H1 (cell line): Measurements from ENCODE around the gene DRAP1.

Source experiments
- CHD1 ChIP-seq: IDR thresholded peaks from 2 replicates; pipeline ENCODE4 v1.6.1; 2012; ENCODE audit warnings: low read depth, low read length, improper control_type of control experiment
- CTCF ChIP-seq, 3 experiments: IDR thresholded peaks; 1 replicate in 2 of 3; 2 replicates in 1 of 3; pipeline versions ENCODE4 v1.5.1 to v1.6.1; 2011; ENCODE audit warnings: low read length in 3 of 3, mild to moderate bottlenecking in 3 of 3, inconsistent platforms in 2 of 3, low read depth in 1 of 3, moderate library complexity in 1 of 3; ENCODE audit not compliant: insufficient read depth in 1 of 3; ENCODE audit errors: control extremely low read depth in 1 of 3
- EGR1 ChIP-seq: IDR thresholded peaks from 2 replicates; pipeline ENCODE4 v1.6.1; 2011; ENCODE audit warnings: low read depth, low read length, borderline replicate concordance
- GABPA ChIP-seq: IDR thresholded peaks from 2 replicates; pipeline ENCODE4 v1.6.1; 2011; ENCODE audit warnings: mild to moderate bottlenecking, low read length, moderate library complexity, borderline replicate concordance; ENCODE audit not compliant: insufficient read depth
- MAX ChIP-seq: IDR thresholded peaks from 2 replicates; pipeline ENCODE4 v1.6.1; 2012; ENCODE audit warnings: inconsistent platforms
- NANOG ChIP-seq: IDR thresholded peaks from 2 replicates; pipeline ENCODE4 v1.6.1; 2011; ENCODE audit warnings: low read length, low read depth, mild to moderate bottlenecking, inconsistent platforms; ENCODE audit not compliant: insufficient read depth, poor library complexity, severe bottlenecking
- POLR2A ChIP-seq, 2 experiments: IDR thresholded peaks; 1 replicate in 1 of 2; 2 replicates in 1 of 2; pipeline ENCODE4 v1.6.1; 2011; ENCODE audit warnings: low read depth in 2 of 2, low read length in 2 of 2, mild to moderate bottlenecking in 2 of 2; ENCODE audit errors: control extremely low read depth in 1 of 2
- RAD21 ChIP-seq, 2 experiments: IDR thresholded peaks in 1 of 2; conservative IDR thresholded peaks in 1 of 2; 2 replicates each; pipeline ENCODE4 v1.6.1; 2011; ENCODE audit warnings: low read depth in 2 of 2, low read length in 2 of 2, improper control_type of control experiment in 1 of 2, inconsistent platforms in 1 of 2, mild to moderate bottlenecking in 1 of 2, moderate library complexity in 1 of 2
- ZNF274 ChIP-seq: IDR thresholded peaks from 2 replicates; pipeline ENCODE4 v1.7.0; 2012; ENCODE audit warnings: low read length, borderline replicate concordance; ENCODE audit errors: extremely low read depth

- TF ChIP-seq POLR2A (IDR thresholded peaks at IDR 0.05; ENCODE audit: control extremely low read depth in 1 of 2, low read depth in 2 of 2, low read length in 2 of 2) (no peak), CHD1 (no peak), ZNF274 (no peak), CTCF (IDR thresholded peaks at IDR 0.05; ENCODE audit: control extremely low read depth in 1 of 3, insufficient read depth in 1 of 3, low read depth in 1 of 3, low read length in 3 of 3) (no peak), GABPA (no peak), MAX (no peak), EGR1 (no peak), NANOG (no peak), RAD21 (IDR thresholded peaks at IDR 0.05 in 1 of 2, conservative IDR thresholded peaks at IDR 0.05 in 1 of 2; ENCODE audit: low read depth in 2 of 2, low read length in 2 of 2) (no peak)
Observed at GRCh38 chr11:65942531-65942930, 23.3 kb downstream of the DRAP1 start.
